ENCODE data around the gene SMARCD1.

Gene SMARCD1

DNA sequence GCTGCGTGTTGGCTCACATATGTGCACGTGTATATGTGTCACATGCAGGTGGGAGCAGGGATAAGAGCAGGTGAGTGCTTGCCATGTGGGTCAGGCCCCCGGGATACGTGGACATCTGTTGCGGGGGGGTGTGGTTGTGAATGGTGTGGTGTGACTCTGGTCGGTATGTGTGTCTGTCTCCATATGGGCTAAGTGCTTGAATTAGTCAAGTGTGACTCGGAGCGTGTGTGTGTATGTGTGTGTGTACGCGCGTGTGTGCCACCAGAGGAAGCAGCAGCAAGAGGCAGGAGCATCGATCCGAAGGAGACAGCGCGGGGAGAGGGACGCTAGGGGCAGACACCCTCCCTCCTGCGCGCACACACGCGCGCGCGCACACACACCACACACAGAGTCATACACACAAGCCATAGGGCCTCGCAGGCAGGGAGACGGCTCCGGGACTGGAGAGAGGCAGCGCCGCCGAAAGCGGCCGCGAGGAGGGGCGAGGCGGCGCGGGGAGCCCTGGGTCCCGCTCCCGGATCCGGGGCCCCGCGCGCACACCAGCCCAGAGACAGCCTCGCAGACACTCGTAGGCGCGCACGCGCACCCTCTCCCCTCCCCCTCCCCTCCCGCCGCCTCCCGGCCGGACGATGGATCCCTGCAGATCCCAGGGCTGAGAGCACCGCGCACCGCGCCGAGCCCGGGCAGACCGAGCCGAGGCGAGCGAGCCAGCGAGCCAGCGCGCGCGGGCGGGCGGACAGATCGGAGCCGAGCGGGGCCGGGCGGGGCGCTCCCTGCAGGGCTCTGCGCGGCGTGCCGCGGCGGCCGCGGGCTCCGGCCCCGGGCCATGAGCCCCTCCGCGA, 27.9 kb upstream of the SMARCD1 start, which contains the start of gene ASIC1:
ASIC1 (plus strand) TSS at position 597 of the 842 bp plus-strand sequence. CDS start 1,171 bp downstream, outside the sequence.
- no peaks in the 10 kb centered on the region for H3K79me2 ChIP-seq (ENCODE audit: insufficient read depth, low read length)
- no peaks in the 10 kb centered on the region for H3K9me2 ChIP-seq (replicated peaks; ENCODE audit: insufficient read depth, low read length)
- no peaks in the 10 kb centered on the region for H3F3A ChIP-seq (ENCODE audit: insufficient read depth)
- H3K4me3 ChIP-seq (ENCODE audit: insufficient read depth, low read length, poor library complexity, severe bottlenecking): peak within 1 kb of the TSS; percentile 63
- H3K27ac ChIP-seq (ENCODE audit: low read depth, low read length): no peak within 1 kb of the TSS
- peak within 1 kb of the TSS; percentile 55 for H2AFZ ChIP-seq (ENCODE audit: low read depth, low read length, severe bottlenecking)
- peak within 1 kb of the TSS; percentile 54 for H3K9ac ChIP-seq (ENCODE audit: low read length)
- no peaks in the 10 kb centered on the region for H3K27me3 ChIP-seq (ENCODE audit: low read length)
- no peaks in the 10 kb centered on the region for H3K36me3 ChIP-seq (ENCODE audit: low read length)
- no peaks in the 10 kb centered on the region for H4K20me1 ChIP-seq (ENCODE audit: low read depth, low read length)
- TF ChIP-seq, protein P1, sequence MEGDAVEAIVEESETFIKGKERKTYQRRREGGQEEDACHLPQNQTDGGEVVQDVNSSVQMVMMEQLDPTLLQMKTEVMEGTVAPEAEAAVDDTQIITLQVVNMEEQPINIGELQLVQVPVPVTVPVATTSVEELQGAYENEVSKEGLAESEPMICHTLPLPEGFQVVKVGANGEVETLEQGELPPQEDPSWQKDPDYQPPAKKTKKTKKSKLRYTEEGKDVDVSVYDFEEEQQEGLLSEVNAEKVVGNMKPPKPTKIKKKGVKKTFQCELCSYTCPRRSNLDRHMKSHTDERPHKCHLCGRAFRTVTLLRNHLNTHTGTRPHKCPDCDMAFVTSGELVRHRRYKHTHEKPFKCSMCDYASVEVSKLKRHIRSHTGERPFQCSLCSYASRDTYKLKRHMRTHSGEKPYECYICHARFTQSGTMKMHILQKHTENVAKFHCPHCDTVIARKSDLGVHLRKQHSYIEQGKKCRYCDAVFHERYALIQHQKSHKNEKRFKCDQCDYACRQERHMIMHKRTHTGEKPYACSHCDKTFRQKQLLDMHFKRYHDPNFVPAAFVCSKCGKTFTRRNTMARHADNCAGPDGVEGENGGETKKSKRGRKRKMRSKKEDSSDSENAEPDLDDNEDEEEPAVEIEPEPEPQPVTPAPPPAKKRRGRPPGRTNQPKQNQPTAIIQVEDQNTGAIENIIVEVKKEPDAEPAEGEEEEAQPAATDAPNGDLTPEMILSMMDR (IDR thresholded peaks at IDR 0.05; ENCODE audit: insufficient read depth, low read length, poor library complexity, severe bottlenecking): no peak
- no peak for TF ChIP-seq EZH2phosphoT487 (conservative IDR thresholded peaks at IDR 0.05; ENCODE audit: low read length)
- peak within 1 kb of the TSS; percentile 65 for H3K4me2 ChIP-seq (ENCODE audit: low read depth, low read length, poor library complexity, severe bottlenecking)
- H3K9me3 ChIP-seq (ENCODE audit: insufficient read depth, low read length): no peaks in the 10 kb centered on the region

DNA sequence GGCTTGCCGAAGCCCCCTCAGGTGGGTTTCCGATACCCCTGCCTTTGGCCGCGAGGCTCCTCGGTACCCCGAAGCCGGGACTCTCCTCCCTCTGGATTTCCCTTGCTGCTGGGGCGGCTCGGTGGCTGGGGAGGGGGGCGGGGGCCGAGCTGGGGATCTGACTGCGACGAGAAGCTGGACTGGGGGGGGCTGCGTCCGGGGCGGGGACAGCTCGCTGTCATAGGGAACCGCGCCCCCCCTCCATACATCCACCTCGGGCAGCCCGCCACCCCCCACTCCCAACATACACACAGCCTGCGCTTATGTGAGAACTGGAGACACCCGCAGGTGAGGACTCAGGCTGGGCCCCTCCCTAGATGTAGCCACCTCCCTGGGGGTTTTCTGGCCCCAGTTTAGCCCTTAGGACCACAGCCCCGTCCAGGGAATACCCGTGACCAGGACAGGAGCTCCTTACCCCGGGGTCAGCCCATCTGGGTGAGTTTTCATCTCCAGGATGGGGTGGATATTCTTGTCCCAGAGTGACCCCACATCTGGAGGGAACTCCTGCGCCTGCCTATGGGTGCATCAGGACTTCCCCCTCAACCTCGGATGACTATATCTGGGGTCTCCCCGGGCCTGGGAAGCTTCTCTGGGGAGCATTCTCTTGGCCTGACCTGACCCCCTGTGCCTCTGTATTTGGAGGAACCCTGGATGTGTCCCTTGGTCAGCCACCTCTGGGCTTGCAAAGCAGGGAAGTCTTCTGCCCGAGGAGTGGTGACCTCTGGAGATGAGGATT, 27.1 kb upstream of the SMARCD1 start:
- H3K9ac ChIP-seq (ENCODE audit: low read length): peak overlapping the region; percentile 54
- H2AFZ ChIP-seq (ENCODE audit: low read depth, low read length, severe bottlenecking): no peak overlapping the region
- H3K4me2 ChIP-seq (ENCODE audit: low read depth, low read length, poor library complexity, severe bottlenecking): peak overlapping the region; percentile 65
- H3K36me3 ChIP-seq (ENCODE audit: low read length): no peaks in the 10 kb centered on the region
- H4K20me1 ChIP-seq (ENCODE audit: low read depth, low read length): no peaks in the 10 kb centered on the region
- no peaks in the 10 kb centered on the region for H3K79me2 ChIP-seq (ENCODE audit: insufficient read depth, low read length)
- no peaks in the 10 kb centered on the region for H3K27me3 ChIP-seq (ENCODE audit: low read length)
- no peaks in the 10 kb centered on the region for H3K9me3 ChIP-seq (ENCODE audit: insufficient read depth, low read length)
- H3K9me2 ChIP-seq (replicated peaks; ENCODE audit: insufficient read depth, low read length): no peaks in the 10 kb centered on the region
- H3K4me3 ChIP-seq (ENCODE audit: insufficient read depth, low read length, poor library complexity, severe bottlenecking): peak overlapping the region; percentile 63
- TF ChIP-seq EZH2phosphoT487 (conservative IDR thresholded peaks at IDR 0.05; ENCODE audit: low read length): no peak
- TF ChIP-seq, protein P1 (IDR thresholded peaks at IDR 0.05; ENCODE audit: insufficient read depth, low read length, poor library complexity, severe bottlenecking): no peak
- no peak overlapping the region for H3K27ac ChIP-seq (ENCODE audit: low read depth, low read length)
- no peaks in the 10 kb centered on the region for H3F3A ChIP-seq (ENCODE audit: insufficient read depth)

DNA sequence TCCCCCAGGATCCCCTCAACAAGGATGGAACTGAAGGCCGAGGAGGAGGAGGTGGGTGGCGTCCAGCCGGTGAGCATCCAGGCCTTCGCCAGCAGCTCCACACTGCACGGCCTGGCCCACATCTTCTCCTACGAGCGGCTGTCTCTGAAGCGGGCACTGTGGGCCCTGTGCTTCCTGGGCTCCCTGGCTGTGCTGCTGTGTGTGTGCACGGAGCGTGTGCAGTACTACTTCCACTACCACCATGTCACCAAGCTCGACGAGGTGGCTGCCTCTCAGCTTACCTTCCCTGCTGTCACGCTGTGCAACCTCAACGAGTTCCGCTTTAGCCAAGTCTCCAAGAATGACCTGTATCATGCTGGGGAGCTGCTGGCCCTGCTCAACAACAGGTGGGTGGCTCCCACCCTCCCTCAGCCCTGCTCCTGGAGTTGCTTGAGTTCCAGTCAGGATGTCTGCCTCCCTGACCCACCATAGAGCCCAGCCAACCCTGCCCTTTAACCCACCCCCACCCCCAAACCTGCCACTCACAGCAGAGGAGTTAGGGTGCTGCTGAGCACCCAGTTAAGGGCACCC, 26.3 kb upstream of the SMARCD1 start:
- Histone ChIP-seq H3K4me2 (ENCODE audit: low read depth, low read length, poor library complexity, severe bottlenecking) (no peak overlapping the region), H3K36me3 (ENCODE audit: low read length) (no peaks in the 10 kb centered on the region), H3K9me3 (ENCODE audit: insufficient read depth, low read length) (no peaks in the 10 kb centered on the region), H3K79me2 (ENCODE audit: insufficient read depth, low read length) (no peaks in the 10 kb centered on the region), H3K9ac (ENCODE audit: low read length) (no peak overlapping the region), H2AFZ (ENCODE audit: low read depth, low read length, severe bottlenecking) (no peak overlapping the region), H4K20me1 (ENCODE audit: low read depth, low read length) (no peaks in the 10 kb centered on the region), H3K9me2 (replicated peaks; ENCODE audit: insufficient read depth, low read length) (no peaks in the 10 kb centered on the region), H3F3A (ENCODE audit: insufficient read depth) (no peaks in the 10 kb centered on the region), H3K4me3 (ENCODE audit: insufficient read depth, low read length, poor library complexity, severe bottlenecking) (no peak overlapping the region), H3K27ac (ENCODE audit: low read depth, low read length) (no peak overlapping the region), H3K27me3 (ENCODE audit: low read length) (no peaks in the 10 kb centered on the region)
- TF ChIP-seq EZH2phosphoT487 (conservative IDR thresholded peaks at IDR 0.05; ENCODE audit: low read length): no peak
- TF ChIP-seq, protein P1 (IDR thresholded peaks at IDR 0.05; ENCODE audit: insufficient read depth, low read length, poor library complexity, severe bottlenecking): no peak

Measured in SU-DHL-6 (cell line).